ENCODE data around the gene SPART.
A peak's percentile ranks its signal among the peaks of the same experiment; 100 is the strongest.

Gene SPART, protein sequence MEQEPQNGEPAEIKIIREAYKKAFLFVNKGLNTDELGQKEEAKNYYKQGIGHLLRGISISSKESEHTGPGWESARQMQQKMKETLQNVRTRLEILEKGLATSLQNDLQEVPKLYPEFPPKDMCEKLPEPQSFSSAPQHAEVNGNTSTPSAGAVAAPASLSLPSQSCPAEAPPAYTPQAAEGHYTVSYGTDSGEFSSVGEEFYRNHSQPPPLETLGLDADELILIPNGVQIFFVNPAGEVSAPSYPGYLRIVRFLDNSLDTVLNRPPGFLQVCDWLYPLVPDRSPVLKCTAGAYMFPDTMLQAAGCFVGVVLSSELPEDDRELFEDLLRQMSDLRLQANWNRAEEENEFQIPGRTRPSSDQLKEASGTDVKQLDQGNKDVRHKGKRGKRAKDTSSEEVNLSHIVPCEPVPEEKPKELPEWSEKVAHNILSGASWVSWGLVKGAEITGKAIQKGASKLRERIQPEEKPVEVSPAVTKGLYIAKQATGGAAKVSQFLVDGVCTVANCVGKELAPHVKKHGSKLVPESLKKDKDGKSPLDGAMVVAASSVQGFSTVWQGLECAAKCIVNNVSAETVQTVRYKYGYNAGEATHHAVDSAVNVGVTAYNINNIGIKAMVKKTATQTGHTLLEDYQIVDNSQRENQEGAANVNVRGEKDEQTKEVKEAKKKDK

GRCh38 chr13:36346222-36347083, at the start of gene SPART:
Gene SPART, minus strand, starts transcription at chr13:36346394. Its CDS starts 10,564 bp downstream, at chr13:36335830.
- TF ChIP-seq, protein P1, sequence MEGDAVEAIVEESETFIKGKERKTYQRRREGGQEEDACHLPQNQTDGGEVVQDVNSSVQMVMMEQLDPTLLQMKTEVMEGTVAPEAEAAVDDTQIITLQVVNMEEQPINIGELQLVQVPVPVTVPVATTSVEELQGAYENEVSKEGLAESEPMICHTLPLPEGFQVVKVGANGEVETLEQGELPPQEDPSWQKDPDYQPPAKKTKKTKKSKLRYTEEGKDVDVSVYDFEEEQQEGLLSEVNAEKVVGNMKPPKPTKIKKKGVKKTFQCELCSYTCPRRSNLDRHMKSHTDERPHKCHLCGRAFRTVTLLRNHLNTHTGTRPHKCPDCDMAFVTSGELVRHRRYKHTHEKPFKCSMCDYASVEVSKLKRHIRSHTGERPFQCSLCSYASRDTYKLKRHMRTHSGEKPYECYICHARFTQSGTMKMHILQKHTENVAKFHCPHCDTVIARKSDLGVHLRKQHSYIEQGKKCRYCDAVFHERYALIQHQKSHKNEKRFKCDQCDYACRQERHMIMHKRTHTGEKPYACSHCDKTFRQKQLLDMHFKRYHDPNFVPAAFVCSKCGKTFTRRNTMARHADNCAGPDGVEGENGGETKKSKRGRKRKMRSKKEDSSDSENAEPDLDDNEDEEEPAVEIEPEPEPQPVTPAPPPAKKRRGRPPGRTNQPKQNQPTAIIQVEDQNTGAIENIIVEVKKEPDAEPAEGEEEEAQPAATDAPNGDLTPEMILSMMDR (IDR thresholded peaks at IDR 0.05): peak; percentile 93

DNA sequence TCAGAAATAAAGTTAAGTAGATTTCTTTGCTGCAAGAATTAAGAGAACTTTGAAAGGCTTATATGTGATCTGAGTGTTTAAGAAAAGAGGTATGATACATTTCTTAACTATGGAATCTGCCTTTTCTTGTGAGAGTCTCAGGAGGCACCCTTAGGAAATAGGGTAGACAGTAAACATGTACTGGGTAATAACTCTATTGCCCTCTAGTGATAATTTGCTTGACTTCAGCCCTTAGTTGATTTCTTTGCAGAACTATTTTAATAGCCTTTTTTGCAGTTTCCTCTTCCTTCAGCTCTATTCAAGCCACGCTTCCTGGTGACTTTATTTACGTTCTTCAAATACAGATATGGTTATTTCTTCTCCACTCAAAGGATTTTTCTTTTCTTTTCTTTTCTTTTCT, 49.1 kb upstream of the SPART start:
- TF ChIP-seq, protein P1 (IDR thresholded peaks at IDR 0.05): peak; percentile 59

GRCh38 chr13:36385489-36385888, 39.3 kb upstream of the SPART start:
- TF ChIP-seq, protein P1 (IDR thresholded peaks at IDR 0.05): no peak

- TF ChIP-seq, protein P1 (IDR thresholded peaks at IDR 0.05): no peak
Observed at GRCh38 chr13:36382030-36382429, 35.8 kb upstream of the SPART start.

DNA sequence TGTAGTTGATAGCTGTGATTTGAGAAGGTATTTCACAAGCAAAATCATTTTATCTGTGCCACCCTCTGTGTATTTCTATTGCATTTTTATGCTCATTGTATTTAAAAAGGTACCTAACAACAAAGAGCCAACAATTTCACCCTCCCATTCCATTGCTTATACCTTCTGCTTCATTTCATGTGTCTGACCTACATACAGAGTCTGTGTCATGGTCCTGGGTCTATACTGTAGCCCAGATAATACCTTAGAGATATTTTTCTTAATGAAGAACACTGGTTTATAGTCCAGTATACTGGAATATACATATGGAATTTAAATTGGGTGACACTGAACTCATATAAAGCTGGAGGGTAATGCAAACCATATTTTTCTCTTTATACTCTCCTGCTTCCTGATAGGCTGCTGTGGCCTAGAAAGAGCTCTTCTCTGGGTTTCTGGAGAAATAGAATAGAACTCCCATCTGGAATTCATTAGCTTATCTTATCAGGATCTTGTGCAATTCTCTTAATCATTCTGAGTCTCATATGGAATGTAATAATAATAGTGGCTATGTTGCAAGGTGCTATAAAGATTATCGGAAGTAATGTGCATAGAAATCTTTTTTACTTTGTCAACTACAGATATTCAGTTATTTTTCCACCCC, 31.8 kb upstream of the SPART start:
- TF ChIP-seq, protein P1 (IDR thresholded peaks at IDR 0.05): no peak

- TF ChIP-seq, protein P1 (IDR thresholded peaks at IDR 0.05): no peak
Observed at GRCh38 chr13:36374063-36374462, 27.9 kb upstream of the SPART start.

- TF ChIP-seq, protein P1 (IDR thresholded peaks at IDR 0.05): no peak
Observed at GRCh38 chr13:36371185-36371584, 25.0 kb upstream of the SPART start.

All from LNCAP (cell line).